Stimulated activated CD8-positive, alpha-beta memory T cell treated with anti-CD3 and anti-CD28 coated beads, Interleukin-15, amount 100 ng/mL, for 4 hours (primary cell): ENCODE results near the gene ZSCAN9.

Source experiments
- DNase-seq, 2 donors: peaks; one replicate each; pipeline ENCODE4 v3.0.0-alpha.2; 2020; ENCODE audit warnings: low read depth in 2 of 2

The ZSCAN9 gene

DNA sequence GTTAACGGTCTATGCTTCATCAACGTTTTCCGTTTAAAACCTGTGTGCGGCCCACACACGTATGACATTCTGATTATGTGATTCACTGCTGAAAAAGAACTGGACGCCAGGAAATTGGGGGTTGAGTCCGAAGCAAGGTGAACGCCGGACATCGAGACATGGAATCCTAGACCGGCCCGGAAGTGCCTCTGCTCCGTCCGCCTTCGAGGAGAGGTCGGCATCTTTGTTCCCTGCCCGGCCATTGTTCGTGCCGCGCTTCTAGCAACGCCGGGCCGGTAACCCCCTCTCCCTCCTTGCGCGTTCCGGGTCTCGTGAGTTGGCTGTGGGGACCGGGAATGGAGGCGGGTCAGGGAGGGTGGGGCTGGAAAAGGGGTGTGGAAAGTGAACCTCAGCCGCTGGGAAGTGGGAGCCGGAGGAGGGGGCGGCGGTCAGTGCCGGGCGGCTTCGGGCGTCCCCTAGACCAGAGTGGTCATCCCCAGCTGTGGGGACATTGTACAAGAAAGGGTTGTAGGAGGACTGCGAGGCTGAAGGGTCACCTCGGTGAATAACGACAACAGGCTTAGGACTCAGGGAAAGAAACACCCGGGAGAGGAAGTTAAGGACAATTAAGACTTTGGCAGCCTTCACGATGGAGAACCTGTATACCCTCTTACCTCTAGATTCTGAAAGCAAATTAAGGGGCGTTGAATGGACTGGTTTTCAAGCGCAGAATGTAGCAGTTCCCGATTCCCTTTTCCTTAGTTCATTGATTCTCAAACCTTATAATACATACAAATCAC lies at the start of gene ZSCAN9:
TSS of gene ZSCAN9 (plus strand) at position 220 of the 779 bp plus-strand sequence. CDS start 1,810 bp downstream, outside the sequence.
- peak in 1 of 2 donors; percentile 10 for DNase-seq

GRCh38 chr6:28176373-28176772 lies 48.7 kb upstream of the ZSCAN9 start:
- DNase-seq: no peak

DNA sequence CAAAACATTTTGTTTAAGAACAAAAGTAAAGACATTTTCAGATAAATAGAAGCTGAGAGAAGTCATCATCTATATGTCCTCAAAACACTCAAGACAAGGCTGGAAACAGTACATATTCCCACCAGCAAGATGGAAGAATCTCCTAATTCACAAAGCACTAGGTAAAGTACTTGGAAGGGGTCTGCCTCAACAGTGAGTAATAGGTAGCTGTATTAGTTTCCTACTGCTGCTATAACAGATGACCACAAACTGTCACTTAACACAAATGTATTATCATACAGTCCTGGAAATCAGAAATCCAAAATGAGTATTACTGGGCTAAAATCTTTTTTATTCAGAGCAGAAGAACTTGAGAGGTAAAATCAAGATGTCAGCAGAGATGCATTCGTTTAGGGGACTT lies 42.8 kb upstream of the ZSCAN9 start:
- no peak for DNase-seq

GRCh38 chr6:28188111-28188979 lies 36.7 kb upstream of the ZSCAN9 start:
- no peak for DNase-seq

GRCh38 chr6:28200020-28200419 lies 25.1 kb upstream of the ZSCAN9 start:
- DNase-seq: no peak

GRCh38 chr6:28203201-28203600 lies 21.9 kb upstream of the ZSCAN9 start:
- DNase-seq: no peak

DNA sequence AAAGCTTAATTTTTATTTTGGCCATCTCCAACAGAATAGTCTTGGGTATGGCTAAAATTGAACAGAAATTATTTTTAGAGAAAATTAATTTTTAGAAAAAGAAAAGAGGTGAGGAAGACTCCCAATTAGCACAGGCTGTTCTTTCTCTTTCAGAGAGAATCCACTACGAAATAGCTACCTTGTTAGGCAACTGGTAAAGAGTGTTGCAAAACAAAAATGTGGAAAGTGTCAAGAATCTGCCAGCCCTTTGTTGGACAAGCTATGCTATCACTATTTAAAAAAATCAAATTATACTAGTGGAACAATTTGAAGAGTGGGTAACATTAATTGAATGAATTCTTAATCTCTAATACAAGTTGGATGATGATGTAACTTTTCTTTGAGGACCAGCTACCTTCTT lies 19.2 kb upstream of the ZSCAN9 start:
- no peak for DNase-seq

DNA sequence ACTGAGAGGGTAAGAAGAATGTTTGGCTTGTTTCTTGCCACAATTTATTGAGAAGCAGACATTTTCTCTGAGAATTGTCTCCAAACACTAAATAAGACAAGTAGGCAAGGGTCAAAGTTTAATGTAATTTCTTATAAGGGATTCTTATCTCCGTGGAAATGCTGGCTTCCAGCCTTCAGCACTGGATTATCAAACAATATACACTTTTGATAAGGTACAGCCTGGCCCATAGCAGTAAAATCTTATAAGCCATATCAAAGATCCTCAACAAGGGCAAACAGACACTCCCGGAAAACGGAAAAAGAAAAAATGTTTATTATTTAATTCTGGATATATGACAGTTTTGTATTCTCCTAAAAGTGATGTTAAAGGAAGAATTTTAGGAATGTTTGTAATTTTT lies 18.5 kb upstream of the ZSCAN9 start:
- DNase-seq: no peak

- DNase-seq: no peak
Observed at GRCh38 chr6:28206928-28207509, 18.1 kb upstream of the ZSCAN9 start.

DNA sequence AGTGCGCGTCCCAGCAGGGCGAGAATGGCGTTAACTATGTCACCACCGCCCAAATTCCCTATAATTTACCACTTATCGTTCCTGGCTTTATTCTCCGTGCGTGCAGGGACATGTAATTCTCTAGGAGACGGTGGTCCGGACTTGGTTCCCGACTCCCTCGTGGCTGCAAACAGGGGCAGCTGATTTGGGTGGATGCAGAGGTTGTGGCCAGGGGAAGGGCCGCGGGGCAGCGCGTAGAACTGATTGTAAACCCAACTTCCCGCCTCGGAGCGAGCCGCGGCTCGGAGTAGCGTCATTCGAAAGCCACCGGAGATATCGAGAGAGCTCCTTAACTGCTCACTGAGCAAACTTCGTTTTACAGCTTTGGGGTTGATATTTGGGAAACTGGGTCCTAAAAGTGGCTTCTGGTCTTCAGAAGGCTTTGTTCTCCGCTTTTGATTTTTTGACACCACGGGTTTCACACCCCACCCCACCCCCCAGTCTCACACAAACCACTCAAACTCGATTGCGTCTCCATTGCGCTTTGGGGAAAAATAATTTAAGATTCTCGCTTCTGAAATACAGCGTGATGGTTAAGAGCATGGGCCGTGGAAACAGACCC lies 17.5 kb upstream of the ZSCAN9 start:
- no peak for DNase-seq

GRCh38 chr6:28208111-28208659 lies 16.9 kb upstream of the ZSCAN9 start:
- no peak for DNase-seq

DNA sequence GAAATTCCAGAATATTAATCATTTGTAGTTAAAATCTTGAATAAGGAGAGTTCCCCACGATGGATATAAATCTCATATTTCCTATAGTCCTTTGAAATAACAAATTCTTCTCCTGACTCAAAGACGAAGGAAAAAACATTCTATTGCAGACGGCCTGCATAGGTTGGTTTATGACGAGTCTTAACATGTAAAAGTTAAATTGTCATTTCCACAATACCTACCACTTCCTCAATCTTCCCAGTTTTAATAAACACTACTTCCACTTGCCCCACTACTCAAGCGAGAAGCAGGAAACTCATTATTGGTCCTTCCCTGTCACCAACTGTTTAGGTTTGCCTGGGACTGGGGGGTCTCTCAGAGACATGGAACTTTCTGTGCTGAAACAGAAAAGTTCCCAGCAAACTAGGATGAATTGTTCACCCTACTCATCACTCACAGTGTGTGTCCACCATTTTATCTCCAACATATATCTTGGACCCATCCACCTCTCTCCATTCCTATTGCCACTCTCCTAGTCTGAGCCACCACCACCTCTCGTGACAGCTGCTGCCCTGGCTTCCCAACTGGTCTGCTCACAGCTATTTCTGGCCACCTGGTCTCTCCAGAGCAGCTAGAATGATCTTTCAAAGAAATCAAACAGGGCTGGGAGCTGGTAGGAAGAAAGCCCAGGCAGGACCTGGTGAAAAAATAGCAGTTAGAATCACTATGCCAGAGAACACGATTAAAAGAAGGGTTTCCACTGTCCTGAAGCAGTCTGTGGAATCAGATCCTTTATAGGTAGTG lies 15.1 kb upstream of the ZSCAN9 start:
- DNase-seq: no peak

DNA sequence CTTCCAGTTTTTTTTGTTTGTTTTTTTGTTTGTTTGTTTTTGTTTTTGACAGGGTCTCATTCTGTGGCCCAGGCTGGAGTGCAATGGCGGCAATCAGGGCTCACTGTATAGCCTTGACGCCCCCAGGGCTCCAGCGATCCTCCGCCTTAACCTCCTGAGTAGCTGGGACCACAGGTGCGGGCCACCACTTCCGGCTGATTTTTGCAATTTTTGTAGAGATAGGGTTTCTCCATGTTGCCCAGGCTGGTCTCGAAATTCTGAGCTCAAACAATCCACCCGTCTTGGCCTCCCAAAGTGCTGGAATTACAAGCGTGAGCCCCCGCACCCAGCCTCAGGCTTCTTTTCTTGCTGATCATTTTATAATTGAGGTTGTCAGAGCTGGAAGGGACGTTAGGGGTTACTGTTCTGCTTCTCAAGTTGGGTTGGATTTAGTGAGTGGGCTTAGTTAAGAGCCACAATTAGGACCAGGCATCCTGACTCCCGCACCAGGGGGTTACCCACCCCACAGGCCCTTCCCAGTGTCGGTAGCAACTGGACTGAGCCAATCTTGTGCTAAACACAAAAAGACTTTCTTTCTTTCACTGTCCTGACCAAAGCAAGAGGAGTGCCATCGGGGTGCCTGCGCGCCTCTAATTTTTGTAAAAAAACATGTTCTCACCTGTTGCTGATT lies 13.1 kb upstream of the ZSCAN9 start:
- no peak for DNase-seq

GRCh38 chr6:28212510-28213212 lies 12.4 kb upstream of the ZSCAN9 start:
- no peak for DNase-seq

GRCh38 chr6:28213213-28213523 lies 11.9 kb upstream of the ZSCAN9 start:
- DNase-seq: no peak

- DNase-seq: no peak
Observed at GRCh38 chr6:28215425-28215824, 9.7 kb upstream of the ZSCAN9 start.

- DNase-seq: no peak
Observed at GRCh38 chr6:28217890-28218289, 7.2 kb upstream of the ZSCAN9 start.

DNA sequence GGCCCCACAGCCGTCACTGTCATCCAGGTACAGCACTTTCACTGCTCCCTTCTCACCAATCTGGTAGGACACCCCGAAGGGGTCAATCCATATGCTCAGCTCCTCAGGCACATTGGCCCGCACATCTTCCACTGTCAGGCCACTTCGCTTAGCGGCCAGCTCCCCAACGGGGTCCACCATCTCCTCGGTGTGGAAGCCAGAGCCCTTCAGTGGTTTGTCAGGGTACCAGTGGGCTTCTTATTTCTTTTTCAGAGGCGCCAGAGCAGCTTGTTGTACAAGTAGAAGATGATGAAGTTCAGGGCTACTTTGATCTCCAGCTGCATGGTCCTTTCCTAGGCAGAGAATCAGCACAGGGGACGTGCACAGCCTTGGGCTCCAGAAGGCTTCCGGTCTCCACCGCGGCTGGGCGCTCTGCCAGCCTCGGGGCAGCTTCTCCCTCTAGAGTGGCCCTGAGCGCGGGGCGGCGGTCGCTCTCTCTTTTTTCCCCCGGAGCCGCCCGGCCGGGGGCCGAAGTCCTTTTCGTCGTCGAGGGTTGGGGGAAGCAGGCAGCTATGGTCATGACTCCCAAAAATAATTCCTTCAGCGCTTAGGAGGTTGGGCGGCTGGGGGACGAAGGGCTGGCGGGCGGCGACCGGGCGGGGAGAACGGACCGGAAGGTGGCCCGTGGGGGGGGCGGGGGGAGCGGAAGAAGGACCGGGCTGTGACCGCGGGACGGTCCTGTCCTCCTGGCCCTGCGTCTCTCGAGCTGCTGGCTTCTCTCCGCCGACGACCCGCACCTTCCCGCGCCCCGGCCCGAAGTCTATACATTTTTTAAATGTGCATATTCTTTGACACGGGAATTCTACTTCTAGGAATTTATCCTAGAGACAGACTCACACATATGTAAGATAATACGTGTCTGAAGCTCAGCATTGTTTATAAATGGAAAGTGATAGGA lies 6.5 kb upstream of the ZSCAN9 start:
- no peak for DNase-seq
